CD4-positive, alpha-beta T cell treated with Interleukin-4 for 4 hours (primary cell): Measurements from ENCODE around the gene GSTA1.
"Not testable (repeated sequence)": the region's sequence is repeated elsewhere in the genome, so short reads cannot be mapped to it uniquely, and the experiment has no call there.

ENCODE experiments used
- DNase-seq: peaks from one replicate; pipeline ENCODE4 v3.0.0-alpha.2; 2020

The GSTA1 gene

DNA sequence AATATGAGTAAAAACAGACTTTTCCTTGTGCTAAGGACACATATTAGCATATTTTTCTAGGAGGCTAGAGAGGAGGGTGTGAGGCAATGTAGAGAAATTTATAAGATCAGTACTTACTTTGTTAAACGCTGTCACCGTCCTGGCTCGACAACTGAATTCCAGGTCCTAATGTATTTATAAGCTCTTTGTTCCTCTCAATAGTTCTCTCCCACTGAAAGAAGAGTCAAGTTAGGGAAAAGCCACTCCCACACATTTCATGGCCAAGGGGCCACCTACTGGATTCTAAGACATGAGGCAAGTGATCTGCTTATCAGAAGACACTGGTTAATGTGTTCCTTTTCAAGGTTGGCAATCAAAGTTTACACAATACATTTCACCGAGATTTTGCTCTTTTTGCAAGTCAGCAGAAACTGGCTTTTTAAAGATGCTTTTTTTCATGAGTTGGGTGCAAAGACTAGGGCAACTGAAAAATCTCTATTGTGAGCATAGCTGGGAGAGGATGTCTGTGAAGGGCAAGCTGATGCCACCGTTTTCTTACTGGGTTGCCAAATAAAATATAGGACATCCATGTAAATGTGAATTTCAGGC is at the start of gene GSTA1:
TSS of gene GSTA1 (minus strand) at position 149 of the 588 bp plus-strand sequence. CDS start 4,549 bp downstream, outside the sequence.
- not testable (repeated sequence) for DNase-seq

DNA sequence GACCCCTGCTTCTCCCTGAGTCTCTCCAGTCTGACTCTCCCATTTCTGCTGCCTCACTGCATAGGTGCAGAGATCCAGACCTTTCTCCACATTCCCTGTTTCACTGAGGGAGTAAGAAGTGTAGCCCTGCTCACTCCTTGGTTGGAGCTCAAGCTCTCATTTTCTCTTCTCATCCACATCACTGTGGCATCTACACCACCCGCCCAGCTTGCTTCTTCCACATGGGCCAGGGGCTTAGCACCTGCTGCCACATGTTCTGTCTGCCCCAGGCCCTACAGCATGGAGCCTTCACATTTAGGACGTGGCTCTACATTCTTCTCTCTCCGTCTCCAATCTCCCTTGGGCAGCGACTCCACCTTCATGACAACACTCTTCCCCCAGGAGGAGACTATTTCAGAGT is 45.5 kb upstream of the GSTA1 start:
- DNase-seq = no peak

DNA sequence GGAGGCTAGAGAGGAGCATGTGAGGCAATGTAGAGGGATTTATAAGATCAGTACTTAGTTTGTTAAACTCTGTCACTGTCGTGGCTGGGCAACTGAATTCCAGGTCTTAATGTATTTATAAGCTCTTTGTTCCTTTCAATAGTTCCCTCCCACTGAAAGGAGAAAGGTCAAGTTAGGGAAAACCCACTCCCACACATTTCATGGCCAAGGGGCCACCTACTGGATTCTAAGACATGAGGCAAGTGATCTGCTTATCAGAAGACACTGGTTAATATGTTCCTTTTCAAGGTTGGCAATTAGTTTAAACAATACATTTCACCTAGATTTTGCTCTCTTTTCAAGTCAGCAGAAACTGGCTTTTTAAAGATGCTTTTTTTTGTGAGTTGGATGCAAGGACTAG is 42.4 kb upstream of the GSTA1 start:
- DNase-seq = no peak

DNA sequence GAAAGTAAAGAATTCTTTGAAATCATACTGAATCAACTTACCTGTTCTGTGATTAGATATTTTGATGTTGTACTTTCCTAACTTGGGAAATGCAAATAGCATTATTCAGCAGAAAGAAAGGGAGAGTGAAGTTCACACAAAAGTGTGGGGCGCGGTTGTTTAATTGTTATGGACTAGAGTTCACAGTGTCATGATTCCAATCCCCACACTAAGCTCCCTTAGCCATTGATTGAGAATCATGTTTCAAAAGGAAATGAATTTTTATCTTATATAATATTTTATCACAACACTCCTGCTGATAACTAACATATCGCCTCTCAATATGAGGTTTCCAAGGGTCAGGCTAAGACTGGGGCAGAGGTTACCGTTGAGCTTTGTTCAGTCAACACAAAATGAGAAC is 40.0 kb upstream of the GSTA1 start:
- no peak for DNase-seq

DNA sequence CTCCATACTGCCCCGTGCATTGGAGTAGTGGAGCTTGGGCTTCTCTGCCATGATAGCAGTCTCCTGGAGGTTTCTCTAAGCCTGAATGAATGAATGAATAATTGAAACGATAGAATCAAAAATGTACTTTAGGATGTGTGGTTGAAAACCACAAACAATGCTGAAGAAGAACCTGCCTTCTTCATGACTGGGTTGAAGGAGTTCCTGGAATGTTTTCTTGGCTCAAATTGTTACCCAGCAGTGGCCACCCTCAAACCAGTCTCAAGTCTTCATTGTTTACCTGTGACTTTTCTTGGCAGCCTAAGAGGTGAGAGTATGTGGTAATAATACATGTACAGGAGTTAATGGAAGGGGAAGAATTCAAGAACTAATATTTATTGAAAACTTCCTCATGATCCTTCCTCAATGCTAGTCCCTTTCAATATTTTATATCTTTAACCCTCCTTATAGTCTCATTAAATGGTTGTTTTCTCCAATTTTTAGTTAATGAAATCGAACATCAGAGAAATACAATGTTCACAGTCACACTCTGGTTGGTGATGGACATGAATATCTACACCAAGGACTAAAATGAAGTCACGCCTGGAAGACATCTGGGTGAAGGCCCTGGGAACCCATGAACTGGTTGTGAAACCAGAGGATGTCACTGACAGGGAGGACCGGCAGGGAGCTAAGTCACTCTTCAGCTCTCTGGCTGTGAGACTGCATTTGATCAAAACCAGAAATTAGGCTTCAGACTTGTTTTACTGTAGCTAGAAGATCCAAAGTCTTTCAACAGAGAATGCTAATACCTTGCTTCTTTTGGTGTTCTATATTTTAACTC is 37.4 kb upstream of the GSTA1 start, which contains the start of gene GSTA5:
TSS of gene GSTA5 (minus strand) at position 51 of the 823 bp plus-strand sequence.
- no peak for DNase-seq

DNA sequence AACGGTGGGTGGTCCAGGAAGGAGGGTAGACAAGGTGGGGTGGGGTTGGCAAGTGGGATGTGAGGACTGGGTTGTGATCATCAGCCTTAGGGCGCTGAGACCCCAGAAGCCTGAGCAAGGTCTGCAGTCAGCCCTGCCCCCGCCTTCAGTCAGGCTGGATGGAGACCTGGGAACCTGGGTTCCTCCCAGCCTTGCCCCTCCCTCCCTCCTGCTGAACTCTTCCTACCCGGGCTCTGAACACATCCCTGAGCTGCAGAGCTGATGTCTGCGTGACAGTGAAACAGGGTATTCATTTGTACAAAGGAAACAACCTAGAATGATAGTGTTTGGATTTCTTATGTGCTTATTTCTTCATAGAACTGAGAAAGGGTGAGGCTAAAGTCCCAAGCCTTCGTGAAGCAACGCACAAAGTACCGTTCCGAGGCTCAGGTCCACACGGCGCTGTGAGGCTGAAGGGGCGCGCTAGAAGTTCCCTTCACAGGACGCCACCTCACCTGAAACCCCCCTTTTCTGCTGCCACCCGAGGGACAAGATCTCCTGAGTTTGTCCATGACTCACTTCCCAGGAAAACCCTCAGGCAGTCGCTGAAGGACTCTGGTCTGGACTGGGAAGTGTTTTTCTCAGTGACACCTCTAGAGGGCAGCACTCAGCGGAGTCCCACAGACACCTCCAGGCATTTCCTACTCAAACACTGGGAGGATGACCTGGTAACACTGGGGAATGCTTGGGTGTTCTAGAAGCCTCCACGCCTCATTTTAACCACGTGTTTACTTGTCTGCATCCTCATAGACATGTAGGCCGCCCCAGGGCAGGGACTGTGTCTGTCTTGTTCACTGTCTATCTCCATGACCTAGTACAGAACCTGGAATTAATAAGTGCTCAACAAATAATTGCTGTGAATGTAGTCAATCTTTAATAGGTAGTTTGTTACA is 35.8 kb upstream of the GSTA1 start:
- peak; percentile 64 for DNase-seq

DNA sequence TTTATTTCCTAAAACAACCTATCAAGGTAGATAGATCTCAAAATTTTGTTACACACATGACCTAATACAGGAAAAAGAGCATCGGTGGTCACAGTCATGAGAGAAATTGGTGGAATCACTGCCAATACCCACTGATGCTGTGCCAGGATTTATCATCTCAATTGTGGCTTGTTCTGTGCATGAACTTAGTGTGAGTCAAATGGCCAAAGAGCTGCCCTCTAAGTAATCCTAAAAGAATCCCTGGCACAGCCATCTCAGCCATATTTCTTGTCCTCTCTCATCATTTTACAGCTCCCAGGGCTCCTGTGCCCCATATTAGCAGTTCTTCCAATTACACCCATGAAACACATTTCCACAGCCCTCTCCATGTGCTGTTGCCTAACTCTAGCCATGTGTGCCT is 30.9 kb upstream of the GSTA1 start:
- no peak for DNase-seq

DNA sequence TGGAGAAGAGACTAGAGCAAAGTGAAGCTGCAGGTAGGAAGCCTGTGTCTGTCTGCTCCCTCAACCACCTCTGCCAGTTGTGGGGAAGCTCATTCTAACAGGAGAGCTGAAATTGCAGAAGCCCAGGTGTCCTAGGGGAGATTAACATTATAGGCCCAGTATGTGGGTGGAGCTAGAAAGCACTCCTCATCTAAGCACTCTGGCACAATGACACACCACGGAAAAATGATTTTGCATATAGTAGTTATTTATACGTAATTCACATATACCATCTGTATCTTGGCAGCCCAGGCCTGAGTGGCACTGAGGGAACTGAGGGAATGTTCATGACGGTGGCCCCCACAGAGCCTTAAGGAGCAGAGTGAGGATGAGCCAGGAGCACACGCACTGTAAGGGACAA is 27.3 kb upstream of the GSTA1 start:
- DNase-seq = not testable (repeated sequence)

DNA sequence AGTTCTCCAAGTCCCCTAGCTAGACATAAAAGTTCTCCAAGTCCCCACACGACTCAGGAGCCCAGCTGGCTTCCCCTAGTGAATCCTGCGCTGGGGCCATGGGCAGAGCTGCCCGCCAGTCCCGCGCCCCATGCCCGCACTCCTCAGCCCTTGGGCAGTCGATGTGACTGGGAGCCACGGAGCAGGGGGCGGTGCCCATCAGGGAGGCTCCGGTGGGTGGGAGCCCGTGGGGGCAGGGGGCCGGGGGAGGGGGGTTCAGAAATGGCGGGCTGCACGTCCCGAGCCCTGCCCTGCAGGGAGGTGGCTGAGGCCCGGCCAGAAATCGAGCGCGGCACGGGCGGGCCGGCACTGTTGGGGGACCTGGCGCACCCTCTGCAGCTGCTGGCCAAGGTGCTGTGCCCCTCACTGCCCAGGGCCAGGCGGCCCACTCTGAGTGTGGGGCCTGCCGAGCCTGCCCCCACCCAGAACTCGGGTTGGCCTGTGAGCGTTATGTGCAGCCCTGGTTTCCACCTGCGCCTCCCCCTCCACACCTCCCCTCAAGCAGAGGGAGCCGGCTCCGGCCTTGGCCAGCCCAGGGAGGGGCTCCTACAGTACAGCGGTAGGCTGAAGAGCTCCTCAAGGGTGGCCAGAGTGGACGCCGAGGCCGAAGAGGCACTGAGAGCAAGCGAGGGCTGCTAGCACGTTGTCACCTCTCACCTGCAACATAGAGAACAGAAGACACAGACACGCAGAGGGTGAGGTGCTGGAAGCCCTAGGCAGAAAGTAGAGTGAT is 25.6 kb upstream of the GSTA1 start:
- no peak for DNase-seq

DNA sequence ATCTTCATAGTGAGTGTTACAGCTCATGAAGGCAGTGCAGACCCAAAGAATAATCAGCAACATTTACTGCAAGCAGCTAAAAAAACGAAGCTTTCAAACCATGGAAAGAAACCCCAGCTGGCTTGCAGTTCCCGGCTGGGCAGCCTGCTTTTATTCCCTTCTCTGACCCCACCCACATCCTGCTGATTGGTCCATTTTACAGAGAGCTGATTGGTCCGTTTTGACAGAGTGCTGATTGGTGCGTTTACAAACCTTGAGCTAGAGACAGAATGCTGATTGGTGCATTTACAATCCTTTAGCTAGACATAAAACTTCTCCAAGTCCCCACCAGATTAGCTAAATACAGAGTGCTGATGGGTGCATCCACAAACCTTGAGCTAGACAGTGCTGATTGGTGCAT is 25.0 kb upstream of the GSTA1 start:
- DNase-seq = not testable (repeated sequence)

DNA sequence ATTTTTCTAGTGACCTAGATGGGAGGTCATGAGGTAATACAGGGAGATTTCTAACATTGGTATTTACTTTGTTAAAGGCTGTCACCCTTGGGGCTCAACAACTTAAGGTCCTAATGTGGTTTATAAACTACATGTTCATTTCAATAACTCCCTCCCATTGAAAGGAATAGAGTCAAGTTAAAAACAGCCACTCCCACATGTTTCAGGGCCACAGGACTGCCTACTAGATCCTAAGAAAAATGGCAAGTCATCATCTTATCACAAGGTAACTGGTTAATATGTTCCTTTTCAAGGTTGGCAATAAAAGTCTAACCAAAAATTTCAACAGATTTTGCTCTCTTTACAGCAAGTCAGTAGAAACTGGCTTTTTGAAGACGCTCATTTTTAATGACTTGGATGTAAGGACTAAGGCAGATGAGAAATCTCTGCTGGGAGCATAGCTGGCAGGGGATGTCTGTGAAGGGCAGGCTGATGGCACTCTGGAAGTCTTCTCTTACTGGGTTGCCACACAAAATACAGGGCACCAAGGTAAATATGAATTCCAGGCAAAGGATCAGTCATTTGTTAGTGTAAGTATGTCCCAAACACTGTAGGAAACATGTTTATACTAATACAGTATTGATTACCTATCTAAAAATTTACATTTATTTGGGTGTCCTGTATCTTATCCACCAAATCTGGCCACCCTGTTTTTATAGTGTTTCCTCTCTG is 23.6 kb upstream of the GSTA1 start:
- not testable (repeated sequence) for DNase-seq

DNA sequence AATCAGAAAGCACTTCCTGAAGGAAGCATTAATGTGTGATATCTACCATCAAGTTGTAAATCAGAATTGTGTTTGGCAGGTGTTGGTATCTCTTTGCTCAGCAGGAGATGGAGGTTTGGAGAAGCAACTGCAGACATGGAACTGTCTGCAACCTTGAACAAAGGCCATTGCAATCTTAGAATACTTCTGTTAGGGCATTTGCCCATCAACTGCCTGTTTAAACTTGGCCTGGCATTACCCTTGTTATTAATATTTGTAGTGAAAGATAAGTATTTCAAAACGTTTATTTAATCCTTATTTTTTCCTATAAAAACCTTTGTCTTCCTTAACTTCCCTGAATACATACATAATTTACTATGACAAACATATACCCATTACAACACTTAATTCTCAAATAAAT is 22.9 kb upstream of the GSTA1 start:
- DNase-seq = no peak

DNA sequence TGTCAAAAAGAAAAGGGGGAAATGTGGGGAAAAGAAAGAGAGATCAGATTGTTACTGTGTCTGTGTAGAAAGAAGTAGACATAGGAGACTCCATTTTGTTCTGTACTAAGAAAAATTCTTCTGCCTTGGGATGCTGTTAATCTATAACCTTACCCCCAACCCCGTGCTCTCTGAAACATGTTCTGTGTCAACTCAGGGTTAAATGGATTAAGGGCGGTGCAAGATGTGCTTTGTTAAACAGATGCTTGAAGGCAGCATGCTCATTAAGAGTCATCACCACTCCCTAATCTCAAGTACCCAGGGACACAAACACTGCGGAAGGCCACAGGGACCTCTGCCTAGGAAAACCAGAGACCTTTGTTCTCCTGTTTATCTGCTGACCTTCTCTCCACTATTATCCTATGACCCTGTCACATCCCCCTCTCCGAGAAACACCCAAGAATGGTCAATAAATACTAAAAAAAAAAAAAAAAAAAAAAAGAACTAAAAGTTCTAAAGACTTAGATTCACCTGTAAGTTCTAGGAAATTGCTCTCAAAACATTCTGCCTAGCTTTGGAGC is 22.4 kb upstream of the GSTA1 start:
- not testable (repeated sequence) for DNase-seq

DNA sequence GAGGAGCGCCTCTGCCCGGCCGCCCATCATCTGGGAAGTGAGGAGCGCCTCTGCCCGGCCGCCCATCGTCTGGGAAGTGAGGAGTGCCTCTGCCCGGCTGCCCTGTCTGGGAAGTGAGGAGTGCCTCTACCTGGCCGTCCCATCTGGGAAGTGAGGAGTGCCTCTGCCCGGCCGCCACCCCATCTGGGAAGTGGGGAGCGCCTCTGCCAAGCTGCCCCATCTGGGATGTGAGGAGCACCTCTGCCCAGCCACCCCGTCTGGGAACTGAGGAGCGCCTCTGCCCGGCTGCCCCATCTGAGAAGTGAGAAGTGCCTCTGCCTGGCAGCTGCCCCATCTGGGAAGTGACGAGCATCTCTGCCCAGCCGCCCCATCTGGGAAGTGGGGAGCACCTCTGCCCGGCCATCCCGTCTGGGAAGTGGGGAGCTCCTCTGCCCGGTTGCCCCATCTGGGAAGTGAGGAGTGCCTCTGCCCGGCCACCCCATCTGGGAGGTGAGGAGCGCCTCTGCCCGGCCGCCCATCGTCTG is 21.7 kb upstream of the GSTA1 start:
- not testable (repeated sequence) for DNase-seq

DNA sequence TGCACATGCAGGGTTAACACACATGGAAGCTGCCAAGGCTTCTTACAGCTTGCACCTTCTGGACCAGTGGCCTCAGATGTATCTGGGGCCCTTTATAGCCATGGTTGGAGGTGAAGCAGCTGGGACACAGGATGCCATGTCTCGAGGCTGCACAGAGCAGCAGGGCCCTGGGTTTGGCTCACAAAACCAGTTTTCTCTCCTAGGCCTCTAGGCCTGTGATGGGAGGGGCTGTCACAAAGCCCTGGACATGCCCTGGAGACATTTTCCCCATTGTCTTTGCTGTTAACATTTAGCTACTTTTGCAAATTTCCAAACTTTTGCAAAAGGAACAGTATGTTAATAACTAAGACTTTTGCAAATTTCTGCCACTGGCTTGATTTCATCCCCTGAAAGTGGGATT is 18.2 kb upstream of the GSTA1 start:
- DNase-seq = no peak

DNA sequence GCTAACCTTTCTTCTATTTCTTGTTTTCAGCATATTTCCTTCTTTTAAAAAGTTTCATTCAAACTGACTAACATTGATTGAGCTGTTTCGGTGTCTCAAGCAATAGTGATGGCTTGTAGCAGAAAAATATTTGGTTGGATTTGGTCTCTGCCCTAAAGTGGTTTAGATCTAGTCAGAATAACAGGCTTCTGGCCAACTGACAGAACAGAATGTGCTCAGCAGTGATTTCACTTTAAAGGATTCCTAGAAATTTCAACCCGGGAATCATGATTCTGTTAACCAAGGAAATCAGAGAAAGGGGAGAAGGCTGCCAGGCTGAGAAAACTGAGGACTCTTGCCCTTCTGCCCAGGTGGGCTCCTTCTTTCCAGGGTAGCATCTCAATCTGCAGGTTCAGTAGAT is 16.6 kb upstream of the GSTA1 start:
- no peak for DNase-seq

DNA sequence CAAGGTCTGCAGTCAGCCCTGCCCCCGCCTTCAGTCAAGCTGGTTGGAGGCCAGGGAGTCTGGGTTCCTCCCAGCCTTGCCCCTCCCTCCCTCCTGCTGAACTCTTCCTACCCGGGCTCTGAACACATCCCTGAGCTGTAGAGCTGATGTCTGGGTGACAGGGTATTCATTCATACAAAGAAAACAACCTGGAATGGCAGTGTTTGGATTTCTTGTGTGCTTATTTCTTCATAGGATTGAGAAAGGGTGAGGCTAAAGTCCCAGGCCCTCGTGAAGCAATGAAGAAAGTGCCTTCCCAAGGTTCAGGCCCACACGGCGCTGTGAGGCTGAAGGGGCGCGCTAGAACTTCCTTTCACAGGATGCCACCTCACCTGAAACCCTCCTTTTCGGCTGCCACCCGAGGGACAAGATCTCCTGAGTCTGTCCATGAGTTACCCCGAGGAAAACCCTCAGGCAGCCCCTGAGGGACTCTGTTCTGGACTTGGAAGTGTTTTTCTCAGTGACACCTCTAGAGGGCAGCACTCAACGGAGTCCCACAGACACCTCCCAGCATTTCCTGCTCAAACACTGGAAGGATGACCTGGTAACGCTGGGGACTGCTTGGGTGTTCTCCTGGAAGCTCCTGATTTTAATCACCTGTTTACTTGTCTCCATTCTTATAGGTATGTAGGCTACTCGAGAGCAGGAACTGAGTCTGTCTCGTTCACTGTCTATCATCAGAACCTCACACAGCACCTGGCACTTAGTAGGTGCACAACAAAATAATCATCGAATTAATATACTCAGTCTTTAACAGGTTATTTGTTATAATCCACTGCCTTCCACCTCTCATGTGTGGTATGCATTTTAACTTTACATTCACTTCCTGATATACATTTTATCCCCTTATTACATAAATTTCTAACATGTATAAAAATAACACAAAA is 11.8 kb upstream of the GSTA1 start:
- DNase-seq = peak; percentile 52

DNA sequence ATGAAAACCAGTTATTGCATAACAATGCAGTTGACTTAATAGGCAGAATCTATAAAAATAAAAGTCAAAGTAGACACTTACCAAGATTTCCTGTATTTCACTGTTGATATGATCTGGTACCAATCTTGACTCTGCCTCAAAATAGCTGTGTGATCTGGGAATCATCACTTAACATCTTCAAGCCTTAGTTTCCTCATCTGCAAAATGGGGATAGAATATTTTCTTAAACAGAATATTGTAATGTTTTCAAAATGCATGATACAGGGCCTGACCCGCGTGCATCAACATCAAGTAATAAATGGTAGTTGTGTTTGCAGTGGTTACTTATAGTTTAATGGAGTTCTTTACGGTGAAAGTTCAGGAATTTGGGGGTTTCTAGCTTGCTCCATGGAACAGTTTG is 10.9 kb upstream of the GSTA1 start:
- DNase-seq = not testable (repeated sequence)

DNA sequence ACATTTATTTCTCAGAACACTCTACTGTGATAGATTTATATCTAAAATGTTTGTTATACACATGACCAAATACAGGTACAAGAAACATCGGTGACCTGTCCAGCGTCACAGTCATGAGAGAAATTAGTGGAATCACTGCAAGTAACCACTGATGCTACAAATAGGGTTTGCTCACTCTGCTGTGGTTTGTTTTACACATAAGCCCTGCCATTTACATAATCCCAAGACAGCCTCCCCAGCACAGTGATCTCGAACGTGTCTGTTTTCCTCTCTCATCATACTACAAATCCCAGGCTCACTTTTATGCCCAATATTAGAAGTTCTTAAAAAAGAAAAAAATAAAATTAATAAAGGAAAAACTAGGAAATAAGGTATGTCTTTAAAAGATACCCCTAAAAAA is 6.2 kb upstream of the GSTA1 start:
- DNase-seq = not testable (repeated sequence)

DNA sequence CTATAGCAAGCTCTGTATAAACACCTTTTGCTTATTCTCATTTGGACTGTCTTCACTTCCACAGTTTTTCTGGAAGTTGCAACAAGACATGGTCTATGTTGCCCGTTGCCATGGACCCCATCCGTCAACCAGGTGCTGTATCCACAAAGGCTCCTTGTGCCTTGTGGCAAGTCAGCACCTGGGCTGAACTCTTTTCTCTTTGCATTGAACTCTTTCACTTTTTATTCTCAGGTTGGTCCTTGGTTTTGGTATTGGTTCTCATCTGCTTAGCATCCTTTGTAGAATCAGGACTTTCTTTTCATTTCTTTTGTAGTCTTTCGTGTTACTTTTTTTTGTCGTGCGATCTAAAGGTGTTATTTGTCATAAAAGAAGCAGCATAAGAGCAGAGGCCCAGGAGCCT is 5.0 kb upstream of the GSTA1 start:
- DNase-seq = no peak
